Stimulated activated CD8-positive, alpha-beta memory T cell treated with anti-CD3 and anti-CD28 coated beads, Interleukin-4, amount 100 ng/mL, for 48 hours (primary cell): ENCODE measurements around the gene SHISA3.

Experiments
- DNase-seq: peaks from one replicate; pipeline ENCODE4 v3.0.0-alpha.2; 2020

Gene SHISA3

GRCh38 chr4:42392436-42392835, 4.9 kb upstream of the SHISA3 start:
- DNase-seq = no peak

- no peak for DNase-seq
Observed at GRCh38 chr4:42395595-42395994, 1.7 kb upstream of the SHISA3 start.

- DNase-seq = no peak
Observed at GRCh38 chr4:42396361-42396751, 932 bp upstream of the SHISA3 start.

GRCh38 chr4:42397635-42398170, 415 bp downstream of the SHISA3 start:
- no peak for DNase-seq

- DNase-seq = peak; percentile 37
Observed at GRCh38 chr4:42398171-42398870, 1.0 kb downstream of the SHISA3 start.

- no peak for DNase-seq
Observed at GRCh38 chr4:42398871-42399331, 1.6 kb downstream of the SHISA3 start.

- peak; percentile 29 for DNase-seq
Observed at GRCh38 chr4:42399393-42399792, 2.1 kb downstream of the SHISA3 start.

- DNase-seq = no peak
Observed at GRCh38 chr4:42401171-42401570, 3.9 kb downstream of the SHISA3 start.

GRCh38 chr4:42404001-42404400, 6.7 kb downstream of the SHISA3 start:
- no peak for DNase-seq

GRCh38 chr4:42410446-42410845, 13.2 kb downstream of the SHISA3 start:
- DNase-seq = no peak

- no peak for DNase-seq
Observed at GRCh38 chr4:42411803-42412202, 14.5 kb downstream of the SHISA3 start.

- DNase-seq = no peak
Observed at GRCh38 chr4:42412251-42412650, 15.0 kb downstream of the SHISA3 start.

- DNase-seq = no peak
Observed at GRCh38 chr4:42415281-42415680, 18.0 kb downstream of the SHISA3 start.

- DNase-seq = no peak
Observed at GRCh38 chr4:42416017-42416416, 18.7 kb downstream of the SHISA3 start.

- no peak for DNase-seq
Observed at GRCh38 chr4:42417550-42417949, 20.3 kb downstream of the SHISA3 start.

GRCh38 chr4:42420140-42420539, 22.9 kb downstream of the SHISA3 start:
- no peak for DNase-seq

- no peak for DNase-seq
Observed at GRCh38 chr4:42425146-42426065, 28.1 kb downstream of the SHISA3 start.

- no peak for DNase-seq
Observed at GRCh38 chr4:42428036-42428435, 30.7 kb downstream of the SHISA3 start.

GRCh38 chr4:42436928-42437565, 39.8 kb downstream of the SHISA3 start:
- DNase-seq = no peak

- DNase-seq = no peak
Observed at GRCh38 chr4:42440083-42440482, 42.8 kb downstream of the SHISA3 start.

- DNase-seq = no peak
Observed at GRCh38 chr4:42442601-42443000, 45.3 kb downstream of the SHISA3 start.

GRCh38 chr4:42445038-42445437, 47.8 kb downstream of the SHISA3 start:
- DNase-seq = no peak

GRCh38 chr4:42446823-42447222, 49.5 kb downstream of the SHISA3 start:
- no peak for DNase-seq
